Heart right ventricle (tissue), 16 donors: ENCODE measurements around the gene RIMBP2. TPM values are rescaled to one million over a fixed set of nuclear protein-coding genes. Genes with fewer than 3 reads are reported as not detected.

ENCODE experiments used
- ATAC-seq, 8 donors: fragments of 200-7000 bp; cut with Tn5 transposase; one replicate each; pipeline ENCODE4 v1.9.1; 2020; ENCODE audit warnings: mild to moderate bottlenecking in 8 of 8, moderate library complexity in 8 of 8, moderate number of reproducible peaks in 1 of 8
- DNase-seq, 2 donors: peaks; one replicate each; pipeline ENCODE4 v3.0.0-alpha.2; 2020
- H3K27ac ChIP-seq, 10 donors: fragments of 200-600 bp; sonication (generic) in 2 of 10; one replicate each; pipeline versions ENCODE4 v1.5.0 to v1.8.0; 2020 to 2022; ENCODE audit warnings: mild to moderate bottlenecking in 3 of 10
- H3K27me3 ChIP-seq, 7 donors: fragments of 200-600 bp; one replicate each; pipeline ENCODE4 v1.8.0; 2021 to 2022; ENCODE audit warnings: mild to moderate bottlenecking in 2 of 7
- H3K36me3 ChIP-seq, 9 donors: fragments of 200-600 bp; sonication (generic) in 1 of 9; one replicate each; pipeline versions ENCODE4 v1.5.0 to v1.8.0; 2020 to 2022; ENCODE audit warnings: mild to moderate bottlenecking in 2 of 9
- H3K4me1 ChIP-seq, 9 donors: fragments of 200-600 bp; sonication (generic) in 1 of 9; one replicate each; pipeline versions ENCODE4 v1.5.0 to v1.8.0; 2020 to 2022; ENCODE audit warnings: mild to moderate bottlenecking in 4 of 9
- H3K4me3 ChIP-seq, 10 donors: fragments of 200-600 bp; sonication (generic) in 2 of 10; one replicate each; pipeline versions ENCODE4 v1.5.0 to v1.8.0; 2020 to 2022; ENCODE audit warnings: mild to moderate bottlenecking in 7 of 10, moderate library complexity in 2 of 10
- H3K9me3 ChIP-seq, 11 donors: fragments of 200-600 bp in 10 of 11; sonication (generic) in 2 of 11; one replicate each; pipeline versions ENCODE4 v1.5.0 to v1.8.0; 2013 to 2022; ENCODE audit warnings: mild to moderate bottlenecking in 2 of 11, control low read depth in 1 of 11, moderate library complexity in 1 of 11
- WGBS, 2 donors: extraction: QIAGEN DNeasy Blood & Tissue Kit; methylation state at CpG; one replicate each; pipeline ENCODE4 v1.1.7; 2013; ENCODE audit warnings: inconsistent platforms in 1 of 2; 5-methylcytosine and 5-hydroxymethylcytosine counted together
- intact Hi-C, 10 donors: fragments of 100-400 bp; cut with DNase I; formaldehyde crosslinking; loops; one replicate each; pipeline versions ENCODE4 v1.11.1 to v1.14.2; 2022
- polyA plus RNA-seq, 2 donors: library from polyadenylated mRNA; stranded (reverse); fragments of 200-250 nt; gene quantifications; one replicate each; pipeline ENCODE4 v1.2.3, GENCODE V29; 2013
- total RNA-seq, 10 donors: library from RNA; stranded (reverse); fragmentation: NEBNext Ultra II Directional in 3 of 10; extraction: Animal tissue kit (Norgen Biotek cat#: 25700) in 3 of 10; gene quantifications; one replicate each; pipeline versions ENCODE4 v1.2.1 to v1.2.4, GENCODE V29; 2021 to 2023
- TF ChIP-seq, protein P1 (sequence below), 9 donors: fragments of 200-600 bp; sonication (generic) in 2 of 9; IDR thresholded peaks; one replicate each; pipeline versions ENCODE4 v1.5.0 to v1.8.0; 2021 to 2022; ENCODE audit warnings: antibody characterized with exemption in 9 of 9, mild to moderate bottlenecking in 5 of 9, moderate library complexity in 1 of 9
- donor health status: Arrhythmogenic right ventricular cardiomyopathy.
- donor health status: ischemic (EF 13 %, LVEDD 7.1; RV severe dilation, severe dysfunction).
- donor health status: healthy with polysubstance abuse.
- donor health status: DM: no; HTN: yes; CAD: no.
- donor health status: DM: no; HTN: no; CAD: no.
- donor health status: ischemic (EF 25% LVEDD 6.9; RV normal size, moderate dysfunction).
- donor health status: ischemic (EF 25% LVEDD 5.7; RV mildly dilated, moderate dysfunction).
- donor health status: healthy.
- donor health status: DM: yes; HTN: yes; CAD: no.
- donor health status: Ischemic cardiomyopathy.
- donor health status: ischemic (EF 35%, LVEDD 5.7; RV mildly dilated, moderate dysfunction).
- donor health status: nonischemic (EF 11% LVEDD 7.7; RV severe dilation, severe dysfunction).
- donor health status: DM: yes; HTN: yes; CAD: no.
- donor health status: PGD.
- donor health status: ischemic (EF 29% LVEDD 5.4; RV normal size, mild dysfunction).
- donor health status: nonischemic (EF 23%, LVEDD 6.1; RV moderate dilation, normal function).

Gene RIMBP2
- total and polyA plus RNA-seq, 12 donors: 0.01 to 0.17 (median 0.05) TPM; not detected in 9

- Histone ChIP-seq H3K4me1 (no peaks in the 10 kb centered on the region), H3K27ac (no peak overlapping the region), H3K9me3 (peaks cover 0 to 21% (median 0%) of the 10 kb centered on the region in 11 donors), H3K27me3 (no peaks in the 10 kb centered on the region), H3K4me3 (no peak overlapping the region), H3K36me3 (no peaks in the 10 kb centered on the region)
- TF ChIP-seq, protein P1, sequence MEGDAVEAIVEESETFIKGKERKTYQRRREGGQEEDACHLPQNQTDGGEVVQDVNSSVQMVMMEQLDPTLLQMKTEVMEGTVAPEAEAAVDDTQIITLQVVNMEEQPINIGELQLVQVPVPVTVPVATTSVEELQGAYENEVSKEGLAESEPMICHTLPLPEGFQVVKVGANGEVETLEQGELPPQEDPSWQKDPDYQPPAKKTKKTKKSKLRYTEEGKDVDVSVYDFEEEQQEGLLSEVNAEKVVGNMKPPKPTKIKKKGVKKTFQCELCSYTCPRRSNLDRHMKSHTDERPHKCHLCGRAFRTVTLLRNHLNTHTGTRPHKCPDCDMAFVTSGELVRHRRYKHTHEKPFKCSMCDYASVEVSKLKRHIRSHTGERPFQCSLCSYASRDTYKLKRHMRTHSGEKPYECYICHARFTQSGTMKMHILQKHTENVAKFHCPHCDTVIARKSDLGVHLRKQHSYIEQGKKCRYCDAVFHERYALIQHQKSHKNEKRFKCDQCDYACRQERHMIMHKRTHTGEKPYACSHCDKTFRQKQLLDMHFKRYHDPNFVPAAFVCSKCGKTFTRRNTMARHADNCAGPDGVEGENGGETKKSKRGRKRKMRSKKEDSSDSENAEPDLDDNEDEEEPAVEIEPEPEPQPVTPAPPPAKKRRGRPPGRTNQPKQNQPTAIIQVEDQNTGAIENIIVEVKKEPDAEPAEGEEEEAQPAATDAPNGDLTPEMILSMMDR (IDR thresholded peaks at IDR 0.05): no peak
- ATAC-seq (no peak), DNase-seq (no peak)
- 93 to 94% methylated on average over 13 of the region's 13 CpGs for WGBS, 2 donors
- intact Hi-C loops: no loop called here
Observed at GRCh38 chr12:130433834-130434233, 282.3 kb downstream of the RIMBP2 start.

- peaks cover 0 to 21% (median 0%) of the 10 kb centered on the region in 11 donors for H3K9me3 ChIP-seq
- no peaks in the 10 kb centered on the region for H3K27me3 ChIP-seq
- no peak overlapping the region for H3K27ac ChIP-seq
- H3K36me3 ChIP-seq: no peaks in the 10 kb centered on the region
- whole genome bisulfite sequencing, 2 donors: 80 to 81% methylated on average over 6 of the region's 6 CpGs
- TF ChIP-seq, protein P1 (IDR thresholded peaks at IDR 0.05): no peak
- no peak overlapping the region for H3K4me3 ChIP-seq
- DNase-seq (no peak), ATAC-seq (no peak)
- no peaks in the 10 kb centered on the region for H3K4me1 ChIP-seq
- intact Hi-C loops: no loop called here
Observed at GRCh38 chr12:130433411-130433810, 282.7 kb downstream of the RIMBP2 start.

- Histone ChIP-seq H3K4me1 (no peaks in the 10 kb centered on the region), H3K36me3 (no peaks in the 10 kb centered on the region), H3K27me3 (no peaks in the 10 kb centered on the region), H3K9me3 (peaks cover 0 to 21% (median 0%) of the 10 kb centered on the region in 11 donors), H3K4me3 (no peak overlapping the region), H3K27ac (no peak overlapping the region)
- intact Hi-C loops: no loop called here
- DNase-seq: no peak
- 90 to 92% methylated on average over 11 of the region's 11 CpGs for WGBS, 2 donors
- TF ChIP-seq, protein P1 (IDR thresholded peaks at IDR 0.05): no peak
- ATAC-seq: no peak
Observed at GRCh38 chr12:130431176-130431575, 284.9 kb downstream of the RIMBP2 start.

- Histone ChIP-seq H3K36me3 (no peaks in the 10 kb centered on the region), H3K9me3 (peaks cover 0 to 21% (median 0%) of the 10 kb centered on the region in 11 donors), H3K27ac (no peak overlapping the region), H3K4me3 (no peak overlapping the region), H3K27me3 (no peaks in the 10 kb centered on the region), H3K4me1 (no peaks in the 10 kb centered on the region)
- TF ChIP-seq, protein P1 (IDR thresholded peaks at IDR 0.05): no peak
- ATAC-seq: no peak
- 73 to 75% methylated on average over 24 of the region's 24 CpGs for WGBS, 2 donors
- DNase-seq: no peak
- intact Hi-C loops: no loop called here
Observed at GRCh38 chr12:130429656-130430505, 286.2 kb downstream of the RIMBP2 start.
